GM21529 (cell line): Measurements from ENCODE around the gene ADD2.
"Not testable (repeated sequence)": the region's sequence is repeated elsewhere in the genome, so short reads cannot be mapped to it uniquely, and the experiment has no call there.

ENCODE experiments used
- ATAC-seq: cut with Tn5 transposase; IDR thresholded peaks from one replicate; pipeline ENCODE4 v1.9.1; 2021; ENCODE audit not compliant: unreplicated experiment

The ADD2 gene

GRCh38 chr2:70753902-70754301 is 14.1 kb downstream of the ADD2 start:
- ATAC-seq: no peak

DNA sequence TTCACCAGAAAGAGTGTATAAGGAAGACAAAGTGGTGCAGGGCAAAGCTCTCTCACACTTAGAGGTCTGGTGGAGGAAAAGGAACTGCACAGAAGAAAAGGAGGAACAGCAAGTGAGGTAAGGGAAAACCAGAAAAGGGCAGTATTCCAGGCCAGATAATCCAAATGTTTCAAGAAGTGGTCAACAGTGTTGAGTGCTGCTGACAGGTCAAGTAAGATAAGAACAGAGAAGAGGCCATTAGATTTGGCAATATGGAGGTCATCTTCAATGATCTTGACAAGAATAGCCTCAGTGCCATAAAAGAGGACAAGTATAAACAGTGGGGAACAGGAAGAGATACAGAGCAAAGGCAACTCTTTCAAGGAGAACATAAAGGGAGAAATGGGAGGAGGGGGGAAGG is 15.0 kb downstream of the ADD2 start:
- ATAC-seq: no peak

DNA sequence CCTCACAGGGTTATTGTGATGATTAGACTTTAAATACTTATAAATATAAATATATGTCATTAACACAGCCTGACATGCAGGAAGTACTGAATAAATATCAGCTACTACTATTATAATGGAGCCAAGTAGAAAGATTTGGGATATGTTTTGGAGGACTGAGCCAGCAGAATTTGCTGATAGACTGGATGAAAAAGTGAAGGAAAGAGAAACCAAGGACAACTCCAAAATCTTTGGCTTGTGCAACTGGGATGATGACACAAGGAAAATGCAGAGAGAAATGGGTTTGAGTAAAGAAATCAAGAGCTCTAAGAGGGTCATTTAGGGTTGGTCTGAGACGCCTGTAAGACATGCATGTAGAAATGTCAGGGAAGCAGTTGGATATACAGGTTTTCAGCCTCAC is 15.6 kb downstream of the ADD2 start:
- ATAC-seq: no peak

- ATAC-seq: no peak
Observed at GRCh38 chr2:70751881-70752280, 16.1 kb downstream of the ADD2 start.

DNA sequence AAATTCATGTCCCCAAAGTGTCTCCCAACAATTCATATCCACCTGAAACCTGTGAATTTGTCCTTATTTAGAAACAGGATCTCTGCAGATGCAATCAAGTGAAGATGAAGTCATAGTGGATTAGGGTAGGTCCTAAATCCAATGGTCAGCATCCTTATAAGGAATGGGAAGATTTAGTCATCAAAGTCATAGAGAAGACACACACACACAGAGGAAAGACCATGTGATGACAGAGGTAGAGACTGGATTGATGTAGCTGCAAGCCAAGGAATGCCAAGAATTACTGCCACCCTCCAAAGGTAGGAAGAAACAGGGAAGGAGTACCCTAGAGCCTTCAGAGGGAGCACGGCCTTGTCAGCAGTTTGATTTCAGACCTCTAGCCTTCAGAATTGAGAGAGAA is 17.7 kb downstream of the ADD2 start:
- ATAC-seq: no peak

DNA sequence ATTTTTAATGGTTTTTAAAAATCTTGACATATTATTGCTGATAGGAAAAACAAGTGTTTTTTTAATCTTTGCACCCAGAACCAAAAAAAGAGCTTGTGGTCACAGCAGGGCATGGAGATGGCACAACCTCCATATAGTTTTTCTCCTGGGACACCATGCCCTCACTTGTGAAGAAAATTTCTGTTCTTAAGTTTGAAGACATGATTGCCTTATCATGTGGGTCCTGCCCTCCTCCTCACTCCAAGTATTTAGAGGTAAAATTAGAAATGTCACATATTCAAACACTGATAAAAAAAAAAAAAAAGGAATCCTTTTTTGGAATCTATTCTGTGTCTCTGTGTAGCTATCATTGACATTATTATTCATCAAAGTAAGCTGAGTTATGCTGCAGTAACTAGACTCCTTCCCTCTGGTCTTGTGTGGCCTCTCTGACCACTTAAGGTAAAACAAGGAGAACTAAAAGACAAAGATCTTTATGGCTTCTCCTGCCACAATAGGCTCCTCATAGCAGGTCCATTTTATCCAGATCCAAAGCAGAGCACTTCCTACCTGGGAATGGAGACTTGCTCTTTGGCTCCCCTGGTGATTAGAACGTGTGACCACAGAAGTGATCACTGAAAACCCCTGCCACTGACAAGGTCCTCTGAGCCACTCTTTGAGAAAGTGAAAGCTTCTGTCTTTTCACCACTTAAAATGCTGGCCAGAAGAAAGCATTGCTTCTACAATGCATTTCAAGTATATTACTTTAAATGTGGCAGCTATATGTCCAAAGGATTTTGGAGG is 19.8 kb downstream of the ADD2 start:
- ATAC-seq: no peak

- no peak for ATAC-seq
Observed at GRCh38 chr2:70747284-70747683, 20.7 kb downstream of the ADD2 start.

- no peak for ATAC-seq
Observed at GRCh38 chr2:70746094-70746974, 21.7 kb downstream of the ADD2 start.

DNA sequence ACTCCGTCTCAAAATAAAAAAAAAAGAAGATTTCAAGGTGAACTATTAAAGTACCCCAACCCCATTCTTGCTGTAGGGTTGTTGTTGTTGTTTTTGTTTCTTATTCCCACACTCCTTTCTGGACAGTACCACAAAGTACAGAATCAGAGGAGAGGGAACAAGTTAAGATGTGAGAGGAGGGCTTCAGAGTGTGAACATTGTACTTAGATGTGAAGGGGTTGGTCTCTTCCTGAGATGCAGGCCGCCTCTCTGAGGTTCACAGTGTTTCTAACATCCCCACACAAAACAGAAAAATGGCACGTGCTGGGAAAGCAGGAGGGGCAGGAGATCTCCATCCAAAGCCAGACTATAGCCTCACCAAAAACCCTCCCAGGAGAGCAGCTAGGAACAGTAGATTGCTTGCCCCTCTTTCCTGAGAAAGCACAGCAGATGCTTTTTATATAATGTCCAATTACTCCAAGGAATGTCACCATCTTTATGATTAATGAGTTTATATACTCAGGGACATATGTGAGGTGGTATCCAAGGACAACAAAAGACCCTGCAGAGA is 22.6 kb downstream of the ADD2 start:
- no peak for ATAC-seq

DNA sequence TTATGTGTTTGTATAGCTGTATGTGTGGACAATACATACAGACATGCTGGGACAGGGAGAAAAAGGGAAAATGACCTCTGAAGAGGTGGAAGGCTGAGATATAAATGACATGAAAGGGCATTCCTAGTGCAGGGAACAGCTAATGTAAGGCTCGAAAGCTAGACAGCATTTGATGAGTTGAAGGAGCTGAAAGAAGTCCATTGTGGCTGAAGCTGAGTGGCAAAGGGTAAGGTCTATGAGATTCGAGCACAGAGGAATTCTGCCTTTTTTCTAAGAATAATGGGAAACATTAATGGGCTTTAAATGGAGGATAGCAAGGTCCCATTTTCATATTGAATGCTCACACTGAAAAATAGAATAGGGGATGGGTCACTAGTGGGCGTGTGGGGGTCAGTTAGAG is 23.6 kb downstream of the ADD2 start:
- no peak for ATAC-seq

DNA sequence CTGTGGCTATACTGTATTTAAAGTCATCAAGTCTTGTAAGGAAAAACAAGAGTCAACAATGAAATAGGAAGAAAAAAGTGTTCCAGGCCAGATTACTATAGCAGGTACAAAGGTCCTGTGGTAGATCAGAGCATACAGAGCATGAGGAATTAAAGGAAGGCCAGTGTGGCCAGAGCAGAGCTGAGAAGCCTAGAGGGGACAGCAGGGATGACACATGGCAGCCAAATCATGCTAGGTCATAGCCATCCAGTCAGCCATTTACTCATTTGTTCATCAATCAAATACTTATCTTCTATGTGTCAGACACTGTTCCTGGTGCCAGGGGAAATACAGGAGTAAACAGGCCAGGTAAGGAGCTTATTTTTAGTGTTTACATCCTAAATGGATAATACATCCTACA is 24.3 kb downstream of the ADD2 start:
- no peak for ATAC-seq

DNA sequence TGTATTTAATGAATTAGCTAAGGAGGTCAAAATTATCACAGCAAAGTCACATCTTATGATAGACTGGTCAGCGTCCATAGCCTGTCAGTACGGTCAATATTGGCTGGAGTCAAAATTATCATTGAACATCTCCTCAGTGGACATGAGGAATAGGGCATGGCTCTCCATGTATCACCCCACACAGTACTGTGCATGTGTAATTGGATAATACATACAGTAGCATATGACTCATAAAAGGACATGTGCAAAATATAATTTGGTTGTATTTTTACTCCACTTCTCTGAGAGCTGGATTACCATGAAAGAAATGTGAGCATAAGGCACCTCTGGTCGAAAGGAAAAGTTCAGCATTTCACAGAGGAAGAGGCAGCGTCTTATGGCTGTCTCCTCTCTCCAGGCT is 24.9 kb downstream of the ADD2 start:
- no peak for ATAC-seq

GRCh38 chr2:70739492-70739891 is 28.5 kb downstream of the ADD2 start:
- ATAC-seq: not testable (repeated sequence)

DNA sequence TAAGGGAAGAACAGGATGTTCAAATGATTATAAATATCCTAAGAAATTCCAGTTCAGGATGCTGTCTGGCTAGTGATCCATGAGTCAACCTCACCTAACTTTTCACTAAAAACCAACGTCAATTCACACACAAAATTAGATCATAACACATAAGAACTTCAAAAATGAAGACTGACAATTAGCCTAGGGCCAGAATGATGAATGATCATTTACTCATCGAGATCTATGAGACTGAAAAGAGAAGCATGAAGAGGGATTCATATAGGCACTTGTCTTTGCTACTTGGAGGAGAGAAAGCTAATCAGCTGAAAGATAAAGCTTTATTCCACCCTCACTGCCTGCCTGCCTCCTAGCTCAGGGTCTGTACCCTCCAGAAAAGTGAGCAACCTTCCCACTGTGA is 29.8 kb downstream of the ADD2 start:
- ATAC-seq: no peak

DNA sequence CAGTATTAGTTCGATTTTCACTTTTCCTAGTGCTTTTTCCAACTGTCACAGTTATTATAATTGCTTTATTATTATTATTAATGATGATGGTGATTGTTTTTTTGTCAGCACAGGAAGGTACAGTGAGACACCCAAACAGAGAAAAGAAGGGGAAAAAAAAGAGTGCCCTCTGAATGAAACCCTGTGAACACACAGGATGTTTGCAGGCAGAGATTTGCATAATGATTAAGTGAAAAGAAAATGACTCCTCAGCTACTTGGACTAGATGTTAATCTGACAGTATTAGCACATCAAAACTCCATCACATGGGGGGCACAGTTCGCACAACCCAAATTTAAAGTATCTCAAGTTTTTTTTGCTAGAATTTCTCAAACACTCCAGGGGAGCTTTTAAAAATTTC is 32.9 kb downstream of the ADD2 start:
- ATAC-seq: no peak

- no peak for ATAC-seq
Observed at GRCh38 chr2:70733646-70734180, 34.3 kb downstream of the ADD2 start.

DNA sequence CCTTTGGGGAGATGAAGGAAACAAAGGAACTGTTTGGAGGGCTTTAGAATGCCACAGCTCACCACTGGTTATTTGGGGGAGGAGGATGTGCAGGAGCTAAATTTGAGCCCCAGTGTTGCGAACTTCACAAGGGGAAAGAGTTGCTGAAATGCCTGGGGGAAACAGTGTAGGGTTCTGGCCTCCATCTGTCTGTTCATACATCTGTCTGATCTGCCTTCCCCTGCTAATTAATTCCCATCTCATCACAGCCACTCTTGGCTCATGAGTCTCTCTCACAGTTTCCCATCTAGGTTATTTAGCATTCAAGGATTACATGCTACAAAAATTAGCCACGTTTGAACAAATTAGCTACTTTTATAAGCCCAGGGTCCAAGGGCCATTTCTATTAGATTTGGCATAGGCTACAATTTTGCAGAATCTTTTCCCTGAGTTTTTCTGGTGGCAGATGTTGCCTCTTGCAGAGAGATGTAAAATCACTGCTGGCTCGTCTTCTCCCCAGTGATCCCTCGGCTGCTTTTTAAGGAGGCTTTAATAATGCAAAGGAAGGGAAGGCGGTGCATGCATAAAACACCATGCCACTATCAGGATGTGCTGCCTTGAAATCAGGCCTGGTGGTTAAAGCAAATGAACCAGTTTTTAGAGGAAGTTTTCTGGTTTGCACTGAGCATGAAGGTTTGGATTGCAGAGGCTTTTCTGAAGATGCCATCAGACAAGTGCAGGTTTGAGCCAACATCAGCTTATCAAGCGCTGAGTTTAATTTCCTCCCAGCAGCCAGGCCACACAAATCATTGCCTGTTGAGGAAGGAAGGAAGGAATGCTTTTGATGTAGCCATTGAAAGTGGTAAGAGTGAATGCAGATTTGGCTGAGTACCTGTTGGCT is 35.0 kb downstream of the ADD2 start:
- no peak for ATAC-seq

GRCh38 chr2:70730730-70731129 is 37.3 kb downstream of the ADD2 start:
- no peak for ATAC-seq

DNA sequence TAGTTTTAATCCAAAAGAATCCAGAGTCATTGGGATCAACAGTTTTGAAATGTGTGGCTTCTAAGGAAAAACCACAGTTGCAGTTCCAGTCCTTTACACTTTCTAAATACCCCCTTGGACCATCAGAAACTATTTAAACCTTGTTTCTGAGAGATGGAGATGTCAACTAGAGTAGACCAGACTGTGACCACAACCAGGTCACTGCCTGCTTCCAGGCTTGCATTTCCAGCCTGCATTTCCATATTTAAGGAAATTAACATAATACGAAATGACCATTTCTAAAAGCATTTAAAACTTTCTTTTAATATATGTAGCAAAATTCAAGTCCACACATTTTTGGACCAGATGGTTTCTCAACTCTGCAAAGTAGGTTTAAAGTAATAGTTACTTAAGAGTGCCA is 38.4 kb downstream of the ADD2 start:
- ATAC-seq: no peak

DNA sequence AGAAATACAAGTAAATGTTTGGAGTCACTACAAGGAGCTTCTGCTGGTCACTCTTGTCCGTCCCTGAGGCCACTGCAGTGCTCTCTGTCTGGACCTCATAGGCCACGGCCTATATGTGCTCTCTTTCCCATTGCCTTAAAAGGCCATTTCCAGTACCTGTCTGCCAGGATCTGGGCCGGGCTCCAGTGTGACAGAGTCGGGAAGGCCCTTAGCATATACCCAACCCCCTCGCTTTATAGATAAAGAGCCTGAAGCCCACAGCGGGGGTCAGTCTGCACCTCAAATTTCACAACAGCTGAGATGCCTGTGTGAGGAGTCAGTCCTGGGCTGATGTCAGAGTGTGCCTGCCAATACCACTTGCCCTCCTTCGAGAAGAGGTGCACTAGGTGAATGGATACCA is 39.9 kb downstream of the ADD2 start:
- no peak for ATAC-seq
